GM23248 (cell line): ENCODE measurements around the gene ADGRE2.

Experiments used
- EZH2 ChIP-seq: fragments of 200-600 bp; sonication (generic); IDR thresholded peaks from 2 replicates; pipeline ENCODE4 v1.6.1; 2018; ENCODE audit warnings: antibody characterized with exemption, mild to moderate bottlenecking; ENCODE audit not compliant: insufficient read depth, poor library complexity, severe bottlenecking
- EZH2phosphoT487 ChIP-seq: fragments of 200-600 bp; sonication (generic); IDR thresholded peaks from 2 replicates; pipeline ENCODE4 v1.6.1; 2018; ENCODE audit warnings: antibody characterized with exemption, moderate library complexity, mild to moderate bottlenecking, low read depth; ENCODE audit not compliant: insufficient read depth

DNA sequence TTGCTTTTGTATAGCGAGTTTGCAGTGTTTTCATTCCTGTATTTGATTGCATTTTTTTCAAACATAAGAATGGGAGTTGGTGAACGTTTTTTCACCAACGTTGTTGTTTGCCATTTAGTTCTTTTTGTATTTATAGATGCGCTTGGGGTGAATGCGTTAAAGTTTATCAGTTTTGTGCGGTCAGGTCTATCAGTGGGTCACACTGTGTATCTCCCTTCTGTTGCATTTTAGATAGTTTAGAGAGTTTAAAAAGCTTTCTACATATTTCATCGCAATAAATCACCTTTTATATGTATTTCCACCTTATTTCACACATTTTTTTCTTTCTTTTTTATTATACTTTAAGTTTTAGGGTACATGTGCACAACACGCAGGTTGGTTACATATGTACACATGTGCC, 40.2 kb upstream of the ADGRE2 start:
- TF ChIP-seq EZH2phosphoT487, result no peak
- TF ChIP-seq EZH2, result no peak
